GM19351 (cell line): ENCODE measurements around the gene GZMM.

Experiments
- ATAC-seq: cut with Tn5 transposase; IDR thresholded peaks from one replicate; pipeline ENCODE4 v1.9.1; 2021; ENCODE audit warnings: mild to moderate bottlenecking, moderate library complexity; ENCODE audit not compliant: unreplicated experiment

Gene GZMM

DNA sequence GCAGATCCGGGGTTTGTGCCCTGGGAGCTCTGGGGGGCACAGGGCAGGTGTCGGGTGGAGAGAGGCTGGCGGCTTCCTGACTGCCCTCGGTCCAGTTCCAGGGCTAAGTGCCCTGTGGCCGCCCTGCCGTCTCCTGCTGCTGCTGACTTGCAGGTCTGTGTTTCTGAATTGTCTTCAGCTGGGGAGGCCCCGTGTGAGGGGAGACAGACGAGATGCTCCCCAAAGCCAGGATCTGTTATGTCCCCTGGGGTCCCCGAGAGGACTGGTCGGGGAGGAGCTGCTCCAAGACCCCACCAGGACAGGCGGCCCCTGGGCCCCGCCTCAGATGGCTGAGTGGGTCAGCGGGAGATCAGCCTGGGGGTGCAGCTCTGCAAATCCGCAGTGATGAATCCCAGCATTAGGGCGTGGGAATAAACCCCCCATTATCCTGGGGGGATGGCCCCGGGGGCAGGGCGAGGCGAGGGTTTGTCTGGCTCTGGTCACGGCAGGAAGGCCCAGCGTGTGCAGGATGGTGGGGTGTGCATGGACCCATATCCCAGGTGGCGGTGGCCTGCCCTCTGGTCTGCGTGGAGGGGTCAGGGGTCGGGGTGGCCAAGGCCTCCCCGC, 50.5 kb downstream of the GZMM start:
- no peak for ATAC-seq

GRCh38 chr19:595326-596262, 51.7 kb downstream of the GZMM start:
- ATAC-seq = no peak

GRCh38 chr19:596263-596655, 52.4 kb downstream of the GZMM start:
- no peak for ATAC-seq

DNA sequence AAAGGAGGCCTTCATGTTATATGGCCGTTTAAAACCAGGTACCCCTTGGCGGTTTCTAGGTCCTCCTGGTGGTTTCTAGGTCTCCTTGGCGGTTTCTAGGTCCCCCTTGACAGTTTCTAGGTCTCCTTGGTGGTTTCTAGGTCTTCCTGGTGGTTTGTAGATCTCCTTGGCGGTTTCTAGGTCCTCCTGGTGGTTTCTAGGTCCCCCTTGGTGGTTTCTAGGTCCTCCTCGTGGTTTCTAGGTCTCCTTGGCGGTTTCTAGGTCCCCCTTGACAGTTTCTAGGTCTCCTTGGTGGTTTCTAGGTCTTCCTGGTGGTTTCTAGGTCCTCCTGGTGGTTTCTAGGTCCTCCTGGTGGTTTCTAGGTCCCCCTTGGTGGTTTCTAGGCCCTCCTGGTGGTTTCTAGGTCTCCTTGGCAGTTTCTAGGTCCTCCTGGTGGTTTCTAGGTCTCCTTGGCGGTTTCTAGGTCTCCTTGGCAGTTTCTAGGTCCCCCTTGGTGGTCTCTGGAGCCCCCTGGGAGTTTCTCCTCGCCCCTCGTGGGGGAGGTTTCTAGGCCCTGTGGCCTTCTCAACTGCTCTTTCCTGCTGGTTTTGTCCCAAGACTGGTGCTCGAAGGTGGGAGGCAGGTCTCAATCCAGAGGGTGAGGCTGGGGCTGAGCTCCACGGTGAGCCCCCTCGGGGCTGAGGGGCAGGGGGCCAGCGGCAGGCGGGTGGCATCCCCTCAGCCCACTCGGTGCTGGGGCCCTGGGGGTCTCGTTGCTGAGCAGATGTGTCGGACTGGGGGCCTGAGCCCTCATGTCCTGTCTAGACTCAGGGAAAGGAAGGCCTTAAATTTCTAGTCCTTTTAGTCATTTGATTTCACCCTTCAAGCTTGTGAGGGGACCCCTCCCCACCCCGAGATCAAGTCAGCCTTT, 53.8 kb downstream of the GZMM start:
- no peak for ATAC-seq
